GM21360 (cell line): ENCODE data around the gene GPR107.
"Not testable (repeated sequence)": the region's sequence is repeated elsewhere in the genome, so short reads cannot be mapped to it uniquely, and the experiment has no call there.

ENCODE experiments used
- ATAC-seq: cut with Tn5 transposase; IDR thresholded peaks from one replicate; pipeline ENCODE4 v1.9.1; 2021; ENCODE audit warnings: mild to moderate bottlenecking, moderate library complexity; ENCODE audit not compliant: unreplicated experiment

Gene GPR107

GRCh38 chr9:130053504-130054324 is at the start of gene GPR107:
Gene GPR107, plus strand, starts transcription at chr9:130053906. Its CDS starts 27 bp downstream, at chr9:130053933.
- ATAC-seq: peak; percentile 48

- ATAC-seq: no peak
Measured at GRCh38 chr9:130003943-130004552, 49.7 kb upstream of the GPR107 start.

- ATAC-seq: not testable (repeated sequence)
Measured at GRCh38 chr9:130006952-130007351, 46.8 kb upstream of the GPR107 start.

- no peak for ATAC-seq
Measured at GRCh38 chr9:130008538-130008937, 45.2 kb upstream of the GPR107 start.

- ATAC-seq: not testable (repeated sequence)
Measured at GRCh38 chr9:130009546-130009945, 44.2 kb upstream of the GPR107 start.

GRCh38 chr9:130010151-130010988 is 43.3 kb upstream of the GPR107 start:
- ATAC-seq: peak; percentile 38

- ATAC-seq: no peak
Measured at GRCh38 chr9:130013326-130013725, 40.4 kb upstream of the GPR107 start.

GRCh38 chr9:130015353-130016019 is 38.2 kb upstream of the GPR107 start:
- ATAC-seq: no peak

- ATAC-seq: no peak
Measured at GRCh38 chr9:130017076-130017475, 36.6 kb upstream of the GPR107 start.

- not testable (repeated sequence) for ATAC-seq
Measured at GRCh38 chr9:130017510-130017909, 36.2 kb upstream of the GPR107 start.

- no peak for ATAC-seq
Measured at GRCh38 chr9:130018265-130018664, 35.4 kb upstream of the GPR107 start.

- ATAC-seq: no peak
Measured at GRCh38 chr9:130020618-130021017, 33.1 kb upstream of the GPR107 start.

GRCh38 chr9:130021123-130021522 is 32.6 kb upstream of the GPR107 start:
- no peak for ATAC-seq

GRCh38 chr9:130021842-130022241 is 31.9 kb upstream of the GPR107 start:
- ATAC-seq: not testable (repeated sequence)

GRCh38 chr9:130022566-130023143 is 31.1 kb upstream of the GPR107 start:
- no peak for ATAC-seq

GRCh38 chr9:130023144-130023787 is 30.4 kb upstream of the GPR107 start:
- ATAC-seq: peak; percentile 40

GRCh38 chr9:130023994-130024596 is 29.6 kb upstream of the GPR107 start:
- ATAC-seq: no peak

GRCh38 chr9:130024597-130024994 is 29.1 kb upstream of the GPR107 start:
- no peak for ATAC-seq

GRCh38 chr9:130026583-130027340 is 26.9 kb upstream of the GPR107 start:
- ATAC-seq: no peak
